K562 (cell line): Measurements from ENCODE around the gene NLRP7. TPM values are rescaled to one million over a fixed set of nuclear protein-coding genes. Genes with fewer than 3 reads are reported as not detected.

Source experiments
- ATAC-seq: fragments of 200-7000 bp; cut with Tn5 transposase; 3 replicates; pipeline ENCODE4 v1.9.1; 2020; ENCODE audit warnings: moderate library complexity
- BruUV-seq: library from RNA; stranded (reverse); fragments of 400-500 nt; replicated peaks from 2 replicates; lab custom pipeline; 2021; lab: Mats Ljungman, UMichigan
- CTCF ChIA-PET: fragments of 300-600 bp; formaldehyde crosslinking; extraction: SDS; loops from one replicate; lab custom pipeline; 2021; ENCODE audit warnings: low intra/inter-chr PET ratio; lab: Yijun Ruan, JAX
- POLR2A ChIA-PET: fragments of 300-600, 350-650 bp; sonication (Branson Sonifier 250); formaldehyde crosslinking; extraction: SDS; loops from one replicate; lab custom pipeline; 2021; ENCODE audit warnings: antibody characterized with exemption, inconsistent platforms; lab: Yijun Ruan, JAX
- DNase-seq, 4 experiments: peaks; one replicate each; pipeline versions ENCODE4 v3.0.0 to v3.0.0-alpha.2; 2011 to 2018; ENCODE audit warnings: low spot score in 3 of 4, mixed read lengths in 3 of 4; ENCODE audit errors: extremely low read depth in 1 of 4
- FAIRE-seq: peaks from 2 replicates; lab custom pipeline; 2011; peaks lifted over from hg19 to GRCh38; lab: Jason Lieb, UNC
- H2AFZ ChIP-seq: 2 replicates; pipeline ENCODE4 v1.6.0; 2011; ENCODE audit warnings: low read depth, low read length, control low read depth, inconsistent platforms
- H3K27ac ChIP-seq: fragments of 200-600 bp; 3 replicates; pipeline ENCODE4 v1.8.0; 2011; ENCODE audit warnings: low read depth, mild to moderate bottlenecking, control low read depth, inconsistent platforms, low read length, moderate library complexity, mixed read lengths; ENCODE audit errors: extremely low read depth
- H3K27me3 ChIP-seq, 2 experiments: fragments of 300-600 bp in 1 of 2; 2 replicates in 1 of 2; 3 replicates in 1 of 2; pipeline versions ENCODE4 v1.6.0 to v1.8.0; 2011; ENCODE audit warnings: inconsistent platforms in 2 of 2, low read length in 2 of 2, mild to moderate bottlenecking in 1 of 2, mixed read lengths in 1 of 2, moderate library complexity in 1 of 2; ENCODE audit not compliant: control insufficient read depth in 2 of 2, insufficient read depth in 2 of 2
- H3K36me3 ChIP-seq: fragments of 300-600 bp; 3 replicates; pipeline ENCODE4 v1.8.0; 2011; ENCODE audit warnings: mild to moderate bottlenecking, low read length, inconsistent platforms; ENCODE audit not compliant: control insufficient read depth, insufficient read depth
- H3K4me1 ChIP-seq, 2 experiments: fragments of 200-600 bp in 1 of 2; replicated peaks in 1 of 2; 2 replicates in 1 of 2; 3 replicates in 1 of 2; pipeline versions ENCODE4 v1.5.1 to v1.8.0; 2011; ENCODE audit warnings: inconsistent platforms in 2 of 2, low read length in 2 of 2, mild to moderate bottlenecking in 1 of 2, mixed read lengths in 1 of 2, moderate library complexity in 1 of 2; ENCODE audit not compliant: control insufficient read depth in 2 of 2, insufficient read depth in 2 of 2
- H3K4me2 ChIP-seq: 2 replicates; pipeline ENCODE4 v1.6.1; 2011; ENCODE audit warnings: low read length, control low read depth, inconsistent platforms, mixed read lengths; ENCODE audit not compliant: insufficient read depth
- H3K4me3 ChIP-seq: fragments of 200-600 bp; sonication (generic), shearing (Covaris generic); 2 replicates; pipeline ENCODE4 v1.5.1; 2016; ENCODE audit warnings: control low read depth, inconsistent platforms
- H3K79me2 ChIP-seq: fragments of 200-600 bp; 3 replicates; pipeline ENCODE4 v1.8.0; 2011; ENCODE audit warnings: low read length, inconsistent platforms; ENCODE audit not compliant: control insufficient read depth, insufficient read depth
- H3K9ac ChIP-seq, 2 experiments: 2 replicates each; pipeline versions ENCODE4 v1.6.0 to v1.6.1; 2011; ENCODE audit warnings: low read depth in 2 of 2, low read length in 2 of 2, control low read depth in 1 of 2, inconsistent platforms in 1 of 2, mild to moderate bottlenecking in 1 of 2, mixed read lengths in 1 of 2; ENCODE audit not compliant: insufficient read depth in 1 of 2
- H3K9me1 ChIP-seq: one replicate; pipeline ENCODE4 v1.6.0; 2011; ENCODE audit warnings: inconsistent platforms, mild to moderate bottlenecking, low read length, moderate library complexity; ENCODE audit not compliant: control insufficient read depth, insufficient read depth
- H3K9me3 ChIP-seq: replicated peaks from 2 replicates; pipeline ENCODE4 v1.5.1; 2011; ENCODE audit warnings: low read depth, low read length, inconsistent platforms; ENCODE audit not compliant: control insufficient read depth, insufficient read depth
- H4K20me1 ChIP-seq: replicated peaks from 2 replicates; pipeline ENCODE4 v1.6.1; 2011; ENCODE audit warnings: low read length, inconsistent platforms, mixed read lengths; ENCODE audit not compliant: control insufficient read depth, insufficient read depth
- ARNT ChIP-seq, 2 experiments: fragments of 450-650 bp; IDR thresholded peaks; 2 replicates each; pipeline ENCODE4 v1.6.1; 2016; ENCODE audit warnings: mild to moderate bottlenecking in 1 of 2
- EGR1 ChIP-seq: fragments of 450-650 bp; conservative IDR thresholded peaks from 2 replicates; pipeline ENCODE4 v1.6.1; 2017; ENCODE audit warnings: mild to moderate bottlenecking
- ELK3 ChIP-seq: fragments of 450-650 bp; formaldehyde crosslinking; IDR thresholded peaks from 2 replicates; pipeline ENCODE4 v1.4.0; 2020; ENCODE audit warnings: mild to moderate bottlenecking
- HNRNPUL1 ChIP-seq: fragments of 200-400 bp; formaldehyde crosslinking; IDR thresholded peaks from 2 replicates; pipeline ENCODE4 v1.6.1; 2017; ENCODE audit warnings: low read length
- KAT8 ChIP-seq: fragments of 450-650 bp; IDR thresholded peaks from 2 replicates; pipeline ENCODE4 v1.6.1; 2016; ENCODE audit warnings: low read depth, mild to moderate bottlenecking
- KHSRP ChIP-seq: fragments of 450-650 bp; IDR thresholded peaks from 2 replicates; pipeline ENCODE4 v1.6.1; 2017
- NBN ChIP-seq: fragments of 450-650 bp; IDR thresholded peaks from 2 replicates; pipeline ENCODE4 v1.6.1; 2016; ENCODE audit warnings: low read depth, mild to moderate bottlenecking
- RAD21 ChIP-seq, 2 experiments: fragments of 250-450 bp in 1 of 2; fragments of 450-650 bp in 1 of 2; sonication (Bioruptor Pico) in 1 of 2; formaldehyde crosslinking in 1 of 2; IDR thresholded peaks in 1 of 2; conservative IDR thresholded peaks in 1 of 2; 2 replicates each; pipeline versions ENCODE4 v1.4.0 to v1.8.0; 2020 to 2022; ENCODE audit warnings: mild to moderate bottlenecking in 2 of 2, moderate library complexity in 1 of 2
- RAD51 ChIP-seq: fragments of 450-650 bp; IDR thresholded peaks from 2 replicates; pipeline ENCODE4 v1.7.1; 2016; ENCODE audit warnings: low read depth, mild to moderate bottlenecking, borderline replicate concordance
- ZNF23 ChIP-seq: fragments of 250-450 bp; sonication (Bioruptor Pico); IDR thresholded peaks from 2 replicates; pipeline ENCODE4 v1.4.0; 2020; ENCODE audit warnings: mild to moderate bottlenecking
- ZNF655 ChIP-seq: fragments of 250-450 bp; sonication (Bioruptor Pico); IDR thresholded peaks from 2 replicates; pipeline ENCODE4 v1.5.0; 2021
- ZNF766 ChIP-seq: fragments of 200-800 bp; sonication (Bioruptor generic); conservative IDR thresholded peaks from 2 replicates; pipeline ENCODE4 v1.6.1; 2016; ENCODE audit warnings: missing genetic modification characterization, missing compliant biosample characterization
- WGBS: fragments of 100-300 bp; shearing (Covaris generic); methylation state at CpG from one replicate; pipeline ENCODE4 v1.1.6; 2016; ENCODE audit warnings: low coverage, mixed read lengths; ENCODE audit not compliant: insufficient coverage; ENCODE audit errors: missing lambda C conversion rate; 5-methylcytosine and 5-hydroxymethylcytosine counted together
- in situ Hi-C: fragments of 300-500 bp; cut with MboI; formaldehyde crosslinking; loops from 4 replicates; pipeline ENCODE4 v1.15.0; 2018; ENCODE audit warnings: inconsistent platforms, mixed read lengths
- intact Hi-C: fragments of 100-400 bp; cut with micrococcal nuclease; formaldehyde crosslinking; loops from 2 replicates; pipeline ENCODE4 v1.14.2; 2022
- polyA plus RNA-seq, 8 experiments: library from polyadenylated mRNA; depleted of rRNA in 4 of 8; stranded (reverse) in 5 of 8; unstranded in 3 of 8; fragments of >200 nt; fragmentation: Nextera tagmentation in 2 of 8; fragmentation: Illumina TruSeq in 1 of 8; extraction: Ambion mirVana in 2 of 8; extraction: Trizol in 1 of 8; gene quantifications; 2 replicates each; pipeline versions ENCODE4 v1.2.1 to v1.2.3, GENCODE V29; 2011 to 2014; ENCODE audit warnings: inconsistent platforms in 1 of 8, missing spikeins in 1 of 8
- total RNA-seq, 7 experiments: library from RNA; depleted of rRNA in 6 of 7; stranded (reverse); fragments of >200 nt in 6 of 7; fragmentation: Illumina TruSeq in 2 of 7; extraction: Trizol in 2 of 7; gene quantifications; 2 replicates each; pipeline versions ENCODE4 v1.2.1 to v1.2.3, GENCODE V29; 2011 to 2021; ENCODE audit warnings: low replicate concordance in 1 of 7
- TF ChIP-seq, protein P1 (sequence below): sonication (generic); formaldehyde crosslinking; IDR thresholded peaks from 2 replicates; pipeline ENCODE4 v1.8.1; 2023; ENCODE audit warnings: mild to moderate bottlenecking, missing genetic modification reagents, moderate library complexity
- TF ChIP-seq, protein P2 (sequence below): fragments of 450-650 bp; formaldehyde crosslinking; IDR thresholded peaks from 2 replicates; pipeline ENCODE4 v1.4.0; 2020; ENCODE audit warnings: mild to moderate bottlenecking, mixed read lengths

NLRP7 gene
- total and polyA plus RNA-seq, 9 of the 15 experiments (the other 6 are each of a cell fraction or from before 2014, with no cell fraction given): 0.03 to 0.22 (median 0.09) TPM; not detected in 3

DNA sequence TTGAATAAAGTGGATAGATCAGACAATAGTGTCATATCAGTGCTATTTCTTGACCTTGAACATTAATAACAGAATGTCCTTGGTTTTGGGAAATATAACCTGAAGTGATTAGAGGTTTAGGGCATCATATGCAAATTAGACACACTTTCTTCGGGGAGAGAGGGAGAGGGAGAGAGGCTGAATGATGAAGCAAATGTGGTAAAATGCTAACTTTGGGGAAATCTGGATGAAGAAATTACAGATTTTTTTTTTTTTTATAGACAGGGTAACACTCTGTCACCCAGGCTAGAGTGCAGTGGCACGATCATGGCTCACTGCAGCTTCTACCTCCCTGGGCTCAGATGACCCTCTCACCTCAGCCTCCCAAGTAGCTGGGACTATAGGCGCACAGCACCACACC is 45.3 kb downstream of the NLRP7 start:
- no TSS peak for BruUV-seq
- no peaks in the 10 kb centered on the region for H3K9me3 ChIP-seq
- no peak overlapping the region for H3K4me2 ChIP-seq
- DNase-seq: no peak
- intact Hi-C loops (no loop called here), in situ Hi-C loops (no loop called here)
- FAIRE-seq: no peak
- no peak overlapping the region for H2AFZ ChIP-seq
- H4K20me1 ChIP-seq: no peaks in the 10 kb centered on the region
- no peaks in the 10 kb centered on the region for H3K36me3 ChIP-seq
- 24% methylated on average over 3 of the region's 3 CpGs for WGBS
- H3K9me1 ChIP-seq: no peaks in the 10 kb centered on the region
- no peak overlapping the region for H3K27ac ChIP-seq
- ATAC-seq: no peak
- H3K4me3 ChIP-seq: no peak overlapping the region
- peaks cover 13 to 19% of the 10 kb centered on the region in 2 experiments; a peak in 4 of 5 replicates for H3K4me1 ChIP-seq
- no peaks in the 10 kb centered on the region for H3K79me2 ChIP-seq
- H3K9ac ChIP-seq: no peak overlapping the region
- CTCF ChIA-PET: no interaction called here
- TF ChIP-seq, protein P1, sequence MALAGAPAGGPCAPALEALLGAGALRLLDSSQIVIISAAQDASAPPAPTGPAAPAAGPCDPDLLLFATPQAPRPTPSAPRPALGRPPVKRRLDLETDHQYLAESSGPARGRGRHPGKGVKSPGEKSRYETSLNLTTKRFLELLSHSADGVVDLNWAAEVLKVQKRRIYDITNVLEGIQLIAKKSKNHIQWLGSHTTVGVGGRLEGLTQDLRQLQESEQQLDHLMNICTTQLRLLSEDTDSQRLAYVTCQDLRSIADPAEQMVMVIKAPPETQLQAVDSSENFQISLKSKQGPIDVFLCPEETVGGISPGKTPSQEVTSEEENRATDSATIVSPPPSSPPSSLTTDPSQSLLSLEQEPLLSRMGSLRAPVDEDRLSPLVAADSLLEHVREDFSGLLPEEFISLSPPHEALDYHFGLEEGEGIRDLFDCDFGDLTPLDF (CRISPR knock-in tag): no peak
- TF ChIP-seq RAD51 (no peak), EGR1 (no peak), KAT8 (no peak), RAD21 (CRISPR knock-in tag; conservative IDR thresholded peaks at IDR 0.05 in 1 of 2, IDR thresholded peaks at IDR 0.05 in 1 of 2) (no peak), ZNF766 (CRISPR knock-in tag) (no peak), ARNT (IDR thresholded peaks at IDR 0.05) (no peak), ZNF655 (CRISPR knock-in tag) (no peak), KHSRP (no peak), ZNF23 (CRISPR knock-in tag) (no peak), NBN (no peak), ELK3 (CRISPR knock-in tag) (no peak), HNRNPUL1 (no peak)
- TF ChIP-seq, protein P2, sequence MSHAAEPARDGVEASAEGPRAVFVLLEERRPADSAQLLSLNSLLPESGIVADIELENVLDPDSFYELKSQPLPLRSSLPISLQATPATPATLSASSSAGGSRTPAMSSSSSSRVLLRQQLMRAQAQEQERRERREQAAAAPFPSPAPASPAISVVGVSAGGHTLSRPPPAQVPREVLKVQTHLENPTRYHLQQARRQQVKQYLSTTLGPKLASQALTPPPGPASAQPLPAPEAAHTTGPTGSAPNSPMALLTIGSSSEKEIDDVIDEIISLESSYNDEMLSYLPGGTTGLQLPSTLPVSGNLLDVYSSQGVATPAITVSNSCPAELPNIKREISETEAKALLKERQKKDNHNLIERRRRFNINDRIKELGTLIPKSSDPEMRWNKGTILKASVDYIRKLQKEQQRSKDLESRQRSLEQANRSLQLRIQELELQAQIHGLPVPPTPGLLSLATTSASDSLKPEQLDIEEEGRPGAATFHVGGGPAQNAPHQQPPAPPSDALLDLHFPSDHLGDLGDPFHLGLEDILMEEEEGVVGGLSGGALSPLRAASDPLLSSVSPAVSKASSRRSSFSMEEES (CRISPR knock-in tag): no peak
- no peaks in the 10 kb centered on the region for H3K27me3 ChIP-seq
- POLR2A ChIA-PET: no interaction called here
